A673 (cell line): ENCODE measurements around the gene CTDNEP1. TPM values are rescaled to one million over a fixed set of nuclear protein-coding genes. Genes with fewer than 3 reads are reported as not detected.

Experiments used
- BruUV-seq: library from RNA; stranded (reverse); fragments of 400-500 nt; replicated peaks from 2 replicates; lab custom pipeline; 2021; lab: Mats Ljungman, UMichigan
- CTCF ChIA-PET: fragments of 300-600 bp; sonication (Branson Sonifier 250); formaldehyde crosslinking; loops from one replicate; lab custom pipeline; 2022; ENCODE audit warnings: antibody characterized with exemption; lab: Charles Lee
- POLR2A ChIA-PET: fragments of 300-600 bp; sonication (Branson Sonifier 250); formaldehyde crosslinking; loops from one replicate; lab custom pipeline; 2022; ENCODE audit warnings: antibody characterized with exemption; ENCODE audit not compliant: low non-redundant PET; lab: Charles Lee
- DNase-seq: peaks from one replicate; pipeline ENCODE4 v3.0.0-alpha.2; 2015; ENCODE audit warnings: low spot score
- H3K27ac ChIP-seq: fragments of 200-600 bp; sonication (generic); 2 replicates; pipeline ENCODE4 v1.5.1; 2016; ENCODE audit warnings: mixed run types, low read depth, mild to moderate bottlenecking, mixed read lengths, antibody characterized with exemption, low read length; ENCODE audit not compliant: poor library complexity, severe bottlenecking
- H3K27me3 ChIP-seq: fragments of 200-600 bp; sonication (generic); replicated peaks from 2 replicates; pipeline ENCODE4 v1.6.1; 2017; ENCODE audit warnings: mixed run types, low read depth, mild to moderate bottlenecking, mixed read lengths, antibody characterized with exemption, low read length; ENCODE audit not compliant: insufficient read depth, poor library complexity
- H3K36me3 ChIP-seq: fragments of 200-600 bp; sonication (generic); 2 replicates; pipeline ENCODE4 v1.6.1; 2016; ENCODE audit warnings: mixed run types, mild to moderate bottlenecking, mixed read lengths, antibody characterized with exemption, low read length; ENCODE audit not compliant: insufficient read depth, poor library complexity, severe bottlenecking
- H3K4me1 ChIP-seq: fragments of 200-600 bp; sonication (generic); 2 replicates; pipeline ENCODE4 v1.6.1; 2017; ENCODE audit warnings: mixed run types, mild to moderate bottlenecking, mixed read lengths, antibody characterized with exemption, low read length; ENCODE audit not compliant: insufficient read depth, poor library complexity, severe bottlenecking
- H3K4me3 ChIP-seq: fragments of 200-600 bp; sonication (generic); 2 replicates; pipeline ENCODE4 v1.5.1; 2016; ENCODE audit warnings: low read depth, mixed run types, mild to moderate bottlenecking, mixed read lengths, low read length; ENCODE audit not compliant: poor library complexity, severe bottlenecking
- H3K9me3 ChIP-seq: fragments of 200-600 bp; sonication (generic); 2 replicates; pipeline ENCODE4 v1.6.1; 2016; ENCODE audit warnings: mixed run types, low read depth, mild to moderate bottlenecking, mixed read lengths, antibody characterized with exemption, low read length; ENCODE audit not compliant: poor library complexity, severe bottlenecking
- EZH2 ChIP-seq: fragments of 200-600 bp; sonication (generic); IDR thresholded peaks from 2 replicates; pipeline ENCODE4 v1.6.1; 2017; ENCODE audit warnings: borderline replicate concordance, low read depth, mild to moderate bottlenecking, mixed read lengths, antibody characterized with exemption, low read length; ENCODE audit not compliant: poor library complexity, severe bottlenecking
- intact Hi-C: fragments of 100-400 bp; cut with micrococcal nuclease; formaldehyde crosslinking; loops from one replicate; pipeline ENCODE4 v1.10.0; 2022; ENCODE audit not compliant: unreplicated experiment
- total RNA-seq: library from RNA; stranded (reverse); gene quantifications from 2 replicates; pipeline ENCODE4 v1.2.3, GENCODE V29; 2021
- TF ChIP-seq, protein P1 (sequence below): fragments of 300-800, 200-600 bp; sonication (generic); conservative IDR thresholded peaks from 2 replicates; pipeline ENCODE4 v1.5.1; 2017; ENCODE audit warnings: low read depth, mild to moderate bottlenecking, antibody characterized with exemption, low read length, moderate library complexity, mixed read lengths

CTDNEP1 gene
- total RNA-seq, 1 experiment from 2014 or later, result 175 TPM

DNA sequence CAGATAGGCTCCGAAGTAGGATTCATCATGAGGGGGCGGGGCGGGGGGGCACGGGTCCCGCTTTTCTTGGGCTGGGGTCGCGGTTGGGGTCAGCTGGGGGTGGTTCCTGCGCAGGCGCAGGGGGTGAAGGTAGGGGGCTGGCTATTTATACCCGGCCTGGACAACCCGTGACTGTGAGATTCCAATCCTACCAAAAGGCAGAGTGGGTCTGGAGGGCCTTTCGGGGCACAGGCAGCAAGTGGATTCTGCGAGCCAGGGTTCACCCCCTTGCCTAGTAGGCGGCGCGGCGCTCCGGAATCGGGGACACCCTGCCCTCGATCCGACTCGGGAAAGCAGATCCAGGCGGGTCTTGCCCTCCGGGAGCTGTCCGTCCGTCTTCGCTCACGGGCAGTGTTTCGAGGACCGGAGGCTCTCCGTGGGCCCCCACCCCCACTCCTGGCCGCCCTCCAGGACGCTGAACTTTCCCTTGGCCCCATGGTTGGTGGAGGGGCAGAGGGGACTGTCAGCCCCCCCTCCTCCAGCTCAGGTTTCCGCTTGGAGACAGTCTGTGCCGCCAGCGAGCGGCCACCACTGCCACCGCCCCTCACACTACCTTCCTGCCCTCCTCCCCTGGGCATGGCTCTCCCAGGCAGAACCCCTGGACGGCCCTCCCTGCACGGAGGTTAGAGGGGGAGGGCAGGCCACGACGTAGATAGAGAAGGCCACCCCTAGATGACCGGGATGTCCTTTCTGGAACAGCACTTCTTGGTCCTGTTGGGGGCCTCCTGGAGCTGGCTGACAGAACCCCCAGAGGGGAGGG lies 30.6 kb upstream of the CTDNEP1 start:
- DNase-seq, result no peak
- H3K4me3 ChIP-seq, result peak overlapping the region; percentile 55
- no peaks in the 10 kb centered on the region for H3K36me3 ChIP-seq
- no peaks in the 10 kb centered on the region for H3K27me3 ChIP-seq
- POLR2A ChIA-PET, result interaction anchor here (0.7 kb wide), 1 partner anchor 10 kb away, joined by 21 read pairs; no protein-coding TSS in a partner anchor
- peak overlapping the region; percentile 50 for H3K27ac ChIP-seq
- H3K9me3 ChIP-seq, result no peaks in the 10 kb centered on the region
- BruUV-seq, result no TSS peak
- intact Hi-C loops, result loop anchor here (1.0 kb wide), 1 partner anchor 14 kb away; no protein-coding TSS in a partner anchor
- CTCF ChIA-PET, result interaction anchor here (2.4 kb wide), 1 partner anchor 14 kb away, joined by 30 read pairs; no protein-coding TSS in a partner anchor
- TF ChIP-seq EZH2, result no peak
- TF ChIP-seq, protein P1, sequence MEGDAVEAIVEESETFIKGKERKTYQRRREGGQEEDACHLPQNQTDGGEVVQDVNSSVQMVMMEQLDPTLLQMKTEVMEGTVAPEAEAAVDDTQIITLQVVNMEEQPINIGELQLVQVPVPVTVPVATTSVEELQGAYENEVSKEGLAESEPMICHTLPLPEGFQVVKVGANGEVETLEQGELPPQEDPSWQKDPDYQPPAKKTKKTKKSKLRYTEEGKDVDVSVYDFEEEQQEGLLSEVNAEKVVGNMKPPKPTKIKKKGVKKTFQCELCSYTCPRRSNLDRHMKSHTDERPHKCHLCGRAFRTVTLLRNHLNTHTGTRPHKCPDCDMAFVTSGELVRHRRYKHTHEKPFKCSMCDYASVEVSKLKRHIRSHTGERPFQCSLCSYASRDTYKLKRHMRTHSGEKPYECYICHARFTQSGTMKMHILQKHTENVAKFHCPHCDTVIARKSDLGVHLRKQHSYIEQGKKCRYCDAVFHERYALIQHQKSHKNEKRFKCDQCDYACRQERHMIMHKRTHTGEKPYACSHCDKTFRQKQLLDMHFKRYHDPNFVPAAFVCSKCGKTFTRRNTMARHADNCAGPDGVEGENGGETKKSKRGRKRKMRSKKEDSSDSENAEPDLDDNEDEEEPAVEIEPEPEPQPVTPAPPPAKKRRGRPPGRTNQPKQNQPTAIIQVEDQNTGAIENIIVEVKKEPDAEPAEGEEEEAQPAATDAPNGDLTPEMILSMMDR, result no peak
- peaks cover 18% of the 10 kb centered on the region for H3K4me1 ChIP-seq

DNA sequence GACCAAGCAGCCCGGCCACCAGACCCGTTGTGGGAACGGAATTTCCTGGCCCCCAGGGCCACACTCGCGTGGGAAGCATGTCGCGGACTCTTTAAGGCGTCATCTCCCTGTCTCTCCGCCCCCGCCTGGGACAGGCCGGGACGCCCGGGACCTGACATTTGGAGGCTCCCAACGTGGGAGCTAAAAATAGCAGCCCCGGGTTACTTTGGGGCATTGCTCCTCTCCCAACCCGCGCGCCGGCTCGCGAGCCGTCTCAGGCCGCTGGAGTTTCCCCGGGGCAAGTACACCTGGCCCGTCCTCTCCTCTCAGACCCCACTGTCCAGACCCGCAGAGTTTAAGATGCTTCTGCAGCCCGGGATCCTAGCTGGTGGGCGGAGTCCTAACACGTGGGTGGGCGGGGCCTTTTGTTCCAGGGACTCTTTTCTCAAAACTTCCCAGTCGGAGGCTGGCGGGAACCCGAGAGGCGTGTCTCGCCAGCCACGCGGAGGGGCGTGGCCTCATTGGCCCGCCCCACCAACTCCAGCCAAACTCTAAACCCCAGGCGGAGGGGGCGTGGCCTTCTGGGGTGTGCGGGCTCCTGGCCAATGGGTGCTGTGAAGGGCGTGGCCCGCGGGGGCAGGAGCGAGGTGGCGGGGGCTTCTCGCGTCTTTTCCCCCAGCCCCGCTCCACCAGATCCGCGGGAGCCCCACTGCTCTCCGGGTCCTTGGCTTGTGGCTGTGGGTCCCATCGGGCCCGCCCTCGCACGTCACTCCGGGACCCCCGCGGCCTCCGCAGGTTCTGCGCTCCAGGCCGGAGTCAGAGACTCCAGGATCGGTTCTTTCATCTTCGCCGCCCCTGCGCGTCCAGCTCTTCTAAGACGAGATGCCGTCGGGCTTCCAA lies 29.8 kb upstream of the CTDNEP1 start, which contains the start of gene SLC2A4:
SLC2A4 (plus strand) TSS at position 645 of the 879 bp plus-strand sequence; CDS start at position 862, 217 bp downstream.
- TF ChIP-seq, protein P1, result no peak
- no peak for TF ChIP-seq EZH2
- Histone ChIP-seq H3K27ac (peak within 1 kb of the TSS; percentile 50), H3K4me3 (peak within 1 kb of the TSS; percentile 55), H3K27me3 (no peaks in the 10 kb centered on the region), H3K9me3 (no peaks in the 10 kb centered on the region), H3K4me1 (peaks cover 18% of the 10 kb centered on the region), H3K36me3 (no peaks in the 10 kb centered on the region)
- no TSS peak for BruUV-seq
- intact Hi-C loops, result loop anchor here (1.0 kb wide), 1 partner anchor 15 kb away; no protein-coding TSS in a partner anchor
- peak; percentile 98 for DNase-seq
- ChIA-PET POLR2A (interaction anchor here (0.7 kb wide), 1 partner anchor 11 kb away, joined by 21 read pairs; no protein-coding TSS in a partner anchor), CTCF (interaction anchor here (0.5 to 2.4 kb wide), 5 partner anchors 15 to 436 kb away, joined by 3 to 30 read pairs (median 4); partner anchors contain the start of gene DNAH2)

DNA sequence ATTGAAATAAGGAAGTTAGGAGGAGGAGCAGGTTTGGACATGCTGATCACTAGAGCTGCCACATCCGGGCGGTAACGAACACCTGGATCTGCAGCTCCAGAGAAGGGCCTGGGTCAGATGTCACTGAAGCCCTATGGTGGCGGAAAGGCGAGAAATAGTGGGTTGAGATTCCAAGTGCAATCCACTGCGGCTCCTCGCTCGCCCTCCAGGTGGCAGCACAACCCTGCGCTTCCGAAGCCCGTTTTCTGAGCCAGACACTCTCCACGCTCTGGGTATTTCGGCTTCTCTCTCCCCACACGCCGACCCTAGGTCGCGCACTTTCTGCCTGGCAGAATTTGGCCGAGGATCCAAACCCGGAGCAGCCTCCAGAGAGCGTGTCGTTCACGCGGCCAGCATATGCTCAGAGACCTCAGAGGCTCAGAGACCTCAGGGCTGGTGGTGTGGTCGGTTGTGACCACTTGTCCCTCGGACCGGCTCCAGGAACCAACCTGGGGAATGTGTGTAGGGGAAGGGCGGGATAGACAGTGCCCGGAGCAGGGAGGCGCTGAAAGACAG lies 29.1 kb upstream of the CTDNEP1 start:
- POLR2A ChIA-PET, result no interaction called here
- Histone ChIP-seq H3K4me1 (peaks cover 18% of the 10 kb centered on the region), H3K36me3 (no peaks in the 10 kb centered on the region), H3K9me3 (no peaks in the 10 kb centered on the region), H3K27ac (peak overlapping the region; percentile 48), H3K27me3 (no peaks in the 10 kb centered on the region), H3K4me3 (peak overlapping the region; percentile 55)
- BruUV-seq, result no TSS peak
- intact Hi-C loops, result loop anchor here (1.0 kb wide), 3 partner anchors 16 to 66 kb away; partner anchors contain the start of gene NEURL4
- CTCF ChIA-PET, result interaction anchor here (0.5 to 2.4 kb wide), 3 partner anchors 16 to 318 kb away, joined by 3 to 30 read pairs (median 7); no protein-coding TSS in a partner anchor
- DNase-seq, result peak; percentile 90
- TF ChIP-seq, protein P1, result peak; percentile 94
- TF ChIP-seq EZH2, result no peak
